Panc1 (cell line): ENCODE data around the gene DIS3L2. TPM values are rescaled to one million over a fixed set of nuclear protein-coding genes. Genes with fewer than 3 reads are reported as not detected.

ENCODE experiments used
- ATAC-seq: fragments of 200-7000 bp; cut with Tn5 transposase; 2 replicates; pipeline ENCODE4 v1.9.1; 2020; ENCODE audit warnings: mild to moderate bottlenecking, moderate library complexity
- BruUV-seq: library from RNA; stranded (reverse); fragments of 400-500 nt; replicated peaks from 2 replicates; lab custom pipeline; 2021; lab: Mats Ljungman, UMichigan
- CTCF ChIA-PET: fragments of 300-600 bp; sonication (Branson Sonifier 250); formaldehyde crosslinking; loops from one replicate; lab custom pipeline; 2022; ENCODE audit warnings: antibody characterized with exemption; lab: Charles Lee
- POLR2A ChIA-PET: fragments of 300-600 bp; sonication (Branson Sonifier 250); formaldehyde crosslinking; loops from one replicate; lab custom pipeline; 2022; ENCODE audit warnings: antibody characterized with exemption; lab: Charles Lee
- DNase-seq: peaks from one replicate; pipeline ENCODE4 v3.0.0-alpha.2; 2010; ENCODE audit warnings: low read depth, low spot score
- H3K27ac ChIP-seq: 2 replicates; pipeline ENCODE4 v1.5.1; 2011; ENCODE audit warnings: mild to moderate bottlenecking, low read length, inconsistent platforms
- H3K27me3 ChIP-seq: fragments of 200-500 bp; sonication (Bioruptor generic); 2 replicates; pipeline ENCODE4 v1.6.0; 2014; ENCODE audit warnings: low read length, inconsistent platforms; ENCODE audit not compliant: control insufficient read depth, insufficient read depth
- H3K36me3 ChIP-seq: fragments of 200-500 bp; sonication (Bioruptor generic); 2 replicates; pipeline ENCODE4 v1.5.1; 2014; ENCODE audit warnings: inconsistent platforms, mild to moderate bottlenecking, low read length, moderate library complexity; ENCODE audit not compliant: control insufficient read depth, insufficient read depth
- H3K4me1 ChIP-seq: 2 replicates; pipeline ENCODE4 v1.5.1; 2011; ENCODE audit warnings: inconsistent platforms, mild to moderate bottlenecking, low read length, moderate library complexity; ENCODE audit not compliant: control insufficient read depth, insufficient read depth
- H3K4me3 ChIP-seq, 2 experiments: 2 replicates each; pipeline ENCODE4 v1.5.1; 2011 to 2012; ENCODE audit warnings: low read depth in 2 of 2, low read length in 2 of 2, mild to moderate bottlenecking in 2 of 2, inconsistent platforms in 1 of 2, moderate library complexity in 1 of 2
- H3K9me3 ChIP-seq: fragments of 200-500 bp; sonication (Bioruptor generic); 2 replicates; pipeline ENCODE4 v1.5.1; 2014; ENCODE audit warnings: low read depth, mild to moderate bottlenecking, inconsistent platforms, low read length, moderate library complexity; ENCODE audit not compliant: control insufficient read depth, insufficient read depth
- CTCF ChIP-seq: fragments of 450-650 bp; IDR thresholded peaks from 2 replicates; pipeline ENCODE4 v1.5.1; 2017; ENCODE audit warnings: mild to moderate bottlenecking
- POLR2AphosphoS5 ChIP-seq: IDR thresholded peaks from 2 replicates; pipeline ENCODE4 v1.6.1; 2012; ENCODE audit warnings: mild to moderate bottlenecking, low read depth, low read length, moderate library complexity
- SIN3A ChIP-seq: IDR thresholded peaks from 2 replicates; pipeline ENCODE4 v1.6.1; 2012; ENCODE audit warnings: low read depth, mild to moderate bottlenecking, low read length, moderate library complexity, borderline replicate concordance; ENCODE audit not compliant: insufficient read depth
- TCF7L2 ChIP-seq: IDR thresholded peaks from 2 replicates; pipeline ENCODE4 v1.6.1; 2011; ENCODE audit warnings: mild to moderate bottlenecking, low read depth, low read length, inconsistent platforms
- in situ Hi-C: cut with HindIII; loops from 2 replicates; pipeline ENCODE4 v1.10.0; 2016; ENCODE audit warnings: low sequenced_read_pairs, low pct_unique_long_range_greater_than_20kb
- intact Hi-C: fragments of 100-400 bp; cut with micrococcal nuclease; formaldehyde crosslinking; loops from one replicate; pipeline ENCODE4 v1.10.0; 2022; ENCODE audit not compliant: unreplicated experiment
- total RNA-seq: library from RNA; stranded (reverse); gene quantifications from one replicate; pipeline ENCODE4 v1.2.1, GENCODE V29; 2021; ENCODE audit not compliant: unreplicated experiment
- TF ChIP-seq, protein P1 (sequence below), 2 experiments: IDR thresholded peaks; 2 replicates each; pipeline ENCODE4 v1.6.1; 2011 to 2012; ENCODE audit warnings: low read depth in 2 of 2, control low read depth in 1 of 2, low read length in 1 of 2, mild to moderate bottlenecking in 1 of 2, moderate library complexity in 1 of 2; ENCODE audit not compliant: insufficient read depth in 1 of 2

DIS3L2 gene
- total RNA-seq, 1 experiment from 2014 or later: 28.1 TPM

GRCh38 chr2:232094883-232095282, 133.4 kb downstream of the DIS3L2 start:
- no peaks in the 10 kb centered on the region for H3K36me3 ChIP-seq
- intact Hi-C loops: no loop called here
- ATAC-seq (no peak), DNase-seq (no peak)
- POLR2A ChIA-PET: no interaction called here
- TF ChIP-seq SIN3A: no peak
- H3K4me1 ChIP-seq: no peaks in the 10 kb centered on the region
- H3K27ac ChIP-seq: no peak overlapping the region
- in situ Hi-C loops: no loop called here
- no peaks in the 10 kb centered on the region for H3K9me3 ChIP-seq
- H3K4me3 ChIP-seq: no peak overlapping the region
- CTCF ChIA-PET: no interaction called here
- no peaks in the 10 kb centered on the region for H3K27me3 ChIP-seq
- no TSS peak for BruUV-seq

GRCh38 chr2:232097260-232097659, 135.7 kb downstream of the DIS3L2 start:
- no peaks in the 10 kb centered on the region for H3K36me3 ChIP-seq
- no TSS peak for BruUV-seq
- intact Hi-C loops (no loop called here), in situ Hi-C loops (no loop called here)
- ChIA-PET CTCF (no interaction called here), POLR2A (no interaction called here)
- TF ChIP-seq POLR2AphosphoS5 (no peak), CTCF (no peak)
- TF ChIP-seq, protein P1, sequence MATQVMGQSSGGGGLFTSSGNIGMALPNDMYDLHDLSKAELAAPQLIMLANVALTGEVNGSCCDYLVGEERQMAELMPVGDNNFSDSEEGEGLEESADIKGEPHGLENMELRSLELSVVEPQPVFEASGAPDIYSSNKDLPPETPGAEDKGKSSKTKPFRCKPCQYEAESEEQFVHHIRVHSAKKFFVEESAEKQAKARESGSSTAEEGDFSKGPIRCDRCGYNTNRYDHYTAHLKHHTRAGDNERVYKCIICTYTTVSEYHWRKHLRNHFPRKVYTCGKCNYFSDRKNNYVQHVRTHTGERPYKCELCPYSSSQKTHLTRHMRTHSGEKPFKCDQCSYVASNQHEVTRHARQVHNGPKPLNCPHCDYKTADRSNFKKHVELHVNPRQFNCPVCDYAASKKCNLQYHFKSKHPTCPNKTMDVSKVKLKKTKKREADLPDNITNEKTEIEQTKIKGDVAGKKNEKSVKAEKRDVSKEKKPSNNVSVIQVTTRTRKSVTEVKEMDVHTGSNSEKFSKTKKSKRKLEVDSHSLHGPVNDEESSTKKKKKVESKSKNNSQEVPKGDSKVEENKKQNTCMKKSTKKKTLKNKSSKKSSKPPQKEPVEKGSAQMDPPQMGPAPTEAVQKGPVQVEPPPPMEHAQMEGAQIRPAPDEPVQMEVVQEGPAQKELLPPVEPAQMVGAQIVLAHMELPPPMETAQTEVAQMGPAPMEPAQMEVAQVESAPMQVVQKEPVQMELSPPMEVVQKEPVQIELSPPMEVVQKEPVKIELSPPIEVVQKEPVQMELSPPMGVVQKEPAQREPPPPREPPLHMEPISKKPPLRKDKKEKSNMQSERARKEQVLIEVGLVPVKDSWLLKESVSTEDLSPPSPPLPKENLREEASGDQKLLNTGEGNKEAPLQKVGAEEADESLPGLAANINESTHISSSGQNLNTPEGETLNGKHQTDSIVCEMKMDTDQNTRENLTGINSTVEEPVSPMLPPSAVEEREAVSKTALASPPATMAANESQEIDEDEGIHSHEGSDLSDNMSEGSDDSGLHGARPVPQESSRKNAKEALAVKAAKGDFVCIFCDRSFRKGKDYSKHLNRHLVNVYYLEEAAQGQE (IDR thresholded peaks at IDR 0.05; ENCODE audit: insufficient read depth in 1 of 2, low read depth in 2 of 2, low read length in 1 of 2): no peak
- DNase-seq: no peak
- no peak overlapping the region for H3K4me3 ChIP-seq
- no peaks in the 10 kb centered on the region for H3K4me1 ChIP-seq
- no peak overlapping the region for H3K27ac ChIP-seq
- H3K9me3 ChIP-seq: no peaks in the 10 kb centered on the region
- H3K27me3 ChIP-seq: no peaks in the 10 kb centered on the region
- no peak for ATAC-seq

DNA sequence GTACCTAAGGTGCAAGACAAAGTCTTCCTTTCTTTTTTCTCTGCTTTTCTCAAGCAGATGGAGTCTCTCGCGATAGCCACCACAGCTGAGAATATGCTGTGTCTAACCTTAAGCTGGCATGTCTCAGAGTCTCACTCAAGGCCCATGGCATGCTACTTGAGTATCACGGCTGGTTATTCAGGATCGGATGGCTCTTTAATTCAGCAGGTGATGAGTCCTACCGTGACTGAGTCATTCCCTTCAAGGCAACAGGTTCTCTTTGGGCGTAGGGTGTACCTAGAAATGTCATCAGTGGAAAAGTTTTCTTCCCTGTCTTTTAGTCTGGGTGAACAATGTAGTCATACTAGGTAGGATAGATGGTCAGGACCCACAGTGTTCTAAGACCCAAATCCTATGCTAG, 136.2 kb downstream of the DIS3L2 start:
- TF ChIP-seq POLR2AphosphoS5 (no peak), TCF7L2 (no peak), SIN3A (no peak), CTCF (no peak)
- TF ChIP-seq, protein P1 (IDR thresholded peaks at IDR 0.05; ENCODE audit: insufficient read depth in 1 of 2, low read depth in 2 of 2, low read length in 1 of 2): no peak
- intact Hi-C loops (no loop called here), in situ Hi-C loops (no loop called here)
- no peak overlapping the region for H3K27ac ChIP-seq
- no peak for DNase-seq
- no peak overlapping the region for H3K4me3 ChIP-seq
- ChIA-PET CTCF (no interaction called here), POLR2A (no interaction called here)
- no peaks in the 10 kb centered on the region for H3K4me1 ChIP-seq
- no peaks in the 10 kb centered on the region for H3K27me3 ChIP-seq
- no TSS peak for BruUV-seq
- no peaks in the 10 kb centered on the region for H3K36me3 ChIP-seq
- no peak for ATAC-seq
- no peaks in the 10 kb centered on the region for H3K9me3 ChIP-seq
